ENCODE measurements around the gene HGS. TPM values are rescaled to one million over a fixed set of nuclear protein-coding genes. Genes with fewer than 3 reads are reported as not detected.

HGS gene
- total RNA-seq, 1 donor from 2014 or later: 92.0 TPM

- H3K4me1 ChIP-seq: peaks cover 6% of the 10 kb centered on the region
- intact Hi-C loops (cut with DNase I): no loop called here
- TF ChIP-seq CTCF (IDR thresholded peaks at IDR 0.05): no peak
- H3K36me3 ChIP-seq: no peaks in the 10 kb centered on the region
- peaks cover 14% of the 10 kb centered on the region for H3K27me3 ChIP-seq (ENCODE audit: low read depth)
- ATAC-seq (peak; percentile 37 to 60), DNase-seq (peak; percentile 40)
- H3K4me3 ChIP-seq: no peak overlapping the region
- H3K9me3 ChIP-seq: no peaks in the 10 kb centered on the region
- no peak overlapping the region for H3K27ac ChIP-seq
Measured at GRCh38 chr17:81741049-81741593, 57.3 kb downstream of the HGS start.

- no peak for TF ChIP-seq CTCF (IDR thresholded peaks at IDR 0.05)
- no peaks in the 10 kb centered on the region for H3K9me3 ChIP-seq
- H3K36me3 ChIP-seq: no peaks in the 10 kb centered on the region
- peak; percentile 23 to 42 for ATAC-seq
- H3K27ac ChIP-seq: no peak overlapping the region
- H3K4me3 ChIP-seq: no peak overlapping the region
- peaks cover 14% of the 10 kb centered on the region for H3K27me3 ChIP-seq (ENCODE audit: low read depth)
- H3K4me1 ChIP-seq: peaks cover 4% of the 10 kb centered on the region
- intact Hi-C loops (cut with DNase I): no loop called here
- peak; percentile 41 for DNase-seq
Measured at GRCh38 chr17:81741594-81742452, 58.0 kb downstream of the HGS start.

Small RNA genes lying within 50 kb of the gene (microRNA-seq; reads per million reads assigned to microRNA genes)
- not detected for gene MIR6786 (ENCODE audit: borderline number of aligned reads)

Other genes starting within 250 kb of the HGS start
- gene ACTG1, start 171.2 kb upstream of the HGS start, total RNA-seq: 1,821 TPM
- 3.3 TPM for gene FSCN2, start 155.6 kb upstream of the HGS start, total RNA-seq
- 26.0 TPM for gene FAAP100, start 131.7 kb upstream of the HGS start, total RNA-seq
- 69.6 TPM for gene NPLOC4, start 46.9 kb upstream of the HGS start, total RNA-seq
- 1.1 TPM for gene TSPAN10, start 46.8 kb upstream of the HGS start, total RNA-seq
- 2.0 TPM for gene PDE6G, start 27.5 kb upstream of the HGS start, total RNA-seq
- gene OXLD1, start 17.4 kb upstream of the HGS start, total RNA-seq: 29.7 TPM
- gene CCDC137, start 17.3 kb upstream of the HGS start, total RNA-seq: 12.8 TPM
- 19.0 TPM for gene ARL16, start 214 bp upstream of the HGS start, total RNA-seq
- gene MRPL12, start 19.4 kb downstream of the HGS start, total RNA-seq: 35.0 TPM
- gene SLC25A10, start 28.3 kb downstream of the HGS start, total RNA-seq: 7.3 TPM
- gene GCGR, start 120.1 kb downstream of the HGS start, total RNA-seq: not detected
- gene MCRIP1, start 149.3 kb downstream of the HGS start, total RNA-seq: 69.2 TPM
- gene PPP1R27, start 151.0 kb downstream of the HGS start, total RNA-seq: not detected
- 432 TPM for gene P4HB, start 176.5 kb downstream of the HGS start, total RNA-seq
- gene ARHGDIA, start 187.3 kb downstream of the HGS start, total RNA-seq: 331 TPM
- 42.7 TPM for gene ALYREF, start 207.6 kb downstream of the HGS start, total RNA-seq
- gene ANAPC11, start 207.7 kb downstream of the HGS start, total RNA-seq: 81.9 TPM
- 0.71 TPM for gene NPB, start 218.2 kb downstream of the HGS start, total RNA-seq
- gene PCYT2, start 227.4 kb downstream of the HGS start, total RNA-seq: 39.7 TPM
- 32.8 TPM for gene SIRT7, start 234.2 kb downstream of the HGS start, total RNA-seq
- gene MAFG, start 243.7 kb downstream of the HGS start, total RNA-seq: 30.7 TPM

All from lower lobe of right lung (tissue), 2 donors.